ENCODE data around the gene KCTD11.

KCTD11 gene

DNA sequence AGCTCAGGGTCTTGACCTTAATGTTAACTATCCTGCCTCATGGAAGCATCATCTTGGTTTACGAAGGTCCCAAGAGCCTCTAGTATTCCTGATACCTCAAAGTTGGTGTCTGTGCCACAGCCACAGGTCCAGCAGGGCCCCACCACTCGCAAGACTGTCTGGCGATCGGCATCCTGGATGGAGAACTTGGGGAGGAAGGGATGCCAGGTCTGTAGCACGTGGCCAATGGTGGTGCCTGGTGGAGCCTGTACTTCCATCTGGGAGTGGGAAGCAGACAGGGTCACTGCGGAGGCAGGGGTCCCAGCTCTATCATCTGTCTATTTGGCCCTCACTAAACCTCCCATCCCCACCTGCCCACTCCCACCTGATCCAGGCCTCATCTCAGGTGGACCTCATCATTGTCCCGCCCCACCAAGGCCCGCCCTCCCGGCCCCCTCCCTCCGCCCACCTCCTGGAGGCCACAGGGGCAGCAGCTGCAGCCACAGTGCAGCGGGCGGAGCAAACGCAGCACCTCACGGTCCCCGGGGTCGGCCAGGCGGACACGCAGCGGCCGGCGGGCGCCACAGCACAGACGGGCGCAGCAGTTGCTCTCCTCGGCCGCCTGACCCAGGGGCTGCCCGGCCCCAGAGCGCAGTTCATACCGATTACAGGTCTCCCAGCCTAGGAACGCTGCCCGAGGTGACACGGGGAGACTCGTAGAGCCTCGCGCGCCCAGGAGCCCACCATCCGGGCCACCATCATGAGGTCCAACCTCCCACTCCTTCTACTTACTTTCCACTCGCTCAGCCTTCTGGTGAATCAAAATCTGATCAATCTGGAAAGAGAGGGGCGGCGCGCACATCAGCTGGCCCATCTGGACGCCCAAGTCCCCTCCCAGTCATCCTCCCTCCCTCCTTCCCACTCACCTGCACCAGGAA, 41.0 kb downstream of the KCTD11 start:
- H3K4me1 ChIP-seq (ENCODE audit: low read length) = peaks cover 7% of the 10 kb centered on the region; the same call in 1 of the 2 replicates
- H3K36me3 ChIP-seq (replicated peaks; ENCODE audit: low read depth, low read length) = no peaks in the 10 kb centered on the region
- no peaks in the 10 kb centered on the region for H4K20me1 ChIP-seq (ENCODE audit: insufficient read depth, low read length)
- H3K4me3 ChIP-seq (ENCODE audit: low read length) = peak overlapping the region; percentile 82
- TF ChIP-seq, protein P1, sequence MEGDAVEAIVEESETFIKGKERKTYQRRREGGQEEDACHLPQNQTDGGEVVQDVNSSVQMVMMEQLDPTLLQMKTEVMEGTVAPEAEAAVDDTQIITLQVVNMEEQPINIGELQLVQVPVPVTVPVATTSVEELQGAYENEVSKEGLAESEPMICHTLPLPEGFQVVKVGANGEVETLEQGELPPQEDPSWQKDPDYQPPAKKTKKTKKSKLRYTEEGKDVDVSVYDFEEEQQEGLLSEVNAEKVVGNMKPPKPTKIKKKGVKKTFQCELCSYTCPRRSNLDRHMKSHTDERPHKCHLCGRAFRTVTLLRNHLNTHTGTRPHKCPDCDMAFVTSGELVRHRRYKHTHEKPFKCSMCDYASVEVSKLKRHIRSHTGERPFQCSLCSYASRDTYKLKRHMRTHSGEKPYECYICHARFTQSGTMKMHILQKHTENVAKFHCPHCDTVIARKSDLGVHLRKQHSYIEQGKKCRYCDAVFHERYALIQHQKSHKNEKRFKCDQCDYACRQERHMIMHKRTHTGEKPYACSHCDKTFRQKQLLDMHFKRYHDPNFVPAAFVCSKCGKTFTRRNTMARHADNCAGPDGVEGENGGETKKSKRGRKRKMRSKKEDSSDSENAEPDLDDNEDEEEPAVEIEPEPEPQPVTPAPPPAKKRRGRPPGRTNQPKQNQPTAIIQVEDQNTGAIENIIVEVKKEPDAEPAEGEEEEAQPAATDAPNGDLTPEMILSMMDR (IDR thresholded peaks at IDR 0.05; ENCODE audit: low read depth, low read length) = no peak
- TF ChIP-seq EZH2phosphoT487 (IDR thresholded peaks at IDR 0.05; ENCODE audit: low read depth) = no peak
- H3K9me3 ChIP-seq (ENCODE audit: insufficient read depth, low read length) = no peaks in the 10 kb centered on the region
- no peaks in the 10 kb centered on the region for H3K79me2 ChIP-seq (ENCODE audit: low read length)
- no peak overlapping the region for H3K27ac ChIP-seq (ENCODE audit: low read length)
- peak overlapping the region; percentile 71 for H3K9ac ChIP-seq (ENCODE audit: low read length)
- H3K27me3 ChIP-seq (ENCODE audit: low read depth, low read length) = no peaks in the 10 kb centered on the region
- H2AFZ ChIP-seq (ENCODE audit: low read depth, low read length) = no peak overlapping the region
- peak overlapping the region; percentile 88 for H3K4me2 ChIP-seq (ENCODE audit: low read length)

DNA sequence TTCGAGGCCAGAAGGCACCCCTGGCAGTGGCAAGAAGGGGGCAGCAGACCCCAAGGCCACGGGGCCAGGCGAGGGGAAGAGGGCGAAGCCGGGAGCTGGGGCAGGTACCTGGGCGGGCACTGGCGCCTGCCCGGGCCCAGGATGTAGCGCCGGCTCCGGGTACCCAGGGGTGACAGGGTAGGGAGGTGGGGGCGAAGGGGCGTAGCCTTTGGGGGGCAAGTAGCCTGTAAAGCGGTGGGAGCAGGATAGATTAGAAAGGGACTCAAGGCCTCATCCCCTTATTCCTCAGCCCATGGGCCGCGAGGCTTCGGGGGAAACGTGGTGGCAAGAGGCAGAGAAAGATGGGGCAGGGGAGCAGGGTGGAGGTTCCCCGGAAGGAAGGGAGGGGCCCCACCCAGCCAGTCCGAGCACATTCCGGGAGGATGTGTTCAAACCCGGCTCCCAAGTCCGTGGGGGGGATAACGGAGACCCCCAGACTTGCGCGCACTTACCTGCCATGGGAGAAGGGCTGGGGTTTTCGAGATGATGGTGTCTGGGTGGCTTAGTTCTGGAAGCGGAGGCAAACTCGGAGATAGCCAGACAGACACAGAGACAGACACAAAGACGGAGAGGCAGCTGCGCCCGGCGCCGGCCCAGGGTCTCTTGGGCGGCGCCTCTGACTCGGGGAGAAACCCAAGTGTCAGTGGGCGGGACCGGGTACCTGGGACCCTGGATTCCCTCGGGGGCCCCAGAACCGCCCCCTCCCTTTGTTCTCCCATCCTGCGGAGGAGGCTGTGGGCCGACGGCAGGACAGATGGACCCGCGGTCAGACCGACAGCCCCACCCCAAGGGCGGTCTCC, 41.9 kb downstream of the KCTD11 start:
- Histone ChIP-seq H3K36me3 (replicated peaks; ENCODE audit: low read depth, low read length) (no peaks in the 10 kb centered on the region), H3K4me1 (ENCODE audit: low read length) (peaks cover 7% of the 10 kb centered on the region; the same call in 1 of the 2 replicates), H3K9me3 (ENCODE audit: insufficient read depth, low read length) (no peaks in the 10 kb centered on the region), H3K27me3 (ENCODE audit: low read depth, low read length) (no peaks in the 10 kb centered on the region), H3K79me2 (ENCODE audit: low read length) (no peaks in the 10 kb centered on the region), H3K9ac (ENCODE audit: low read length) (peak overlapping the region; percentile 71), H3K27ac (ENCODE audit: low read length) (no peak overlapping the region), H3K4me3 (ENCODE audit: low read length) (peak overlapping the region; percentile 82), H3K4me2 (ENCODE audit: low read length) (peak overlapping the region; percentile 88), H4K20me1 (ENCODE audit: insufficient read depth, low read length) (no peaks in the 10 kb centered on the region), H2AFZ (ENCODE audit: low read depth, low read length) (peak overlapping the region; percentile 71; the same call in 1 of the 2 replicates)
- no peak for TF ChIP-seq EZH2phosphoT487 (IDR thresholded peaks at IDR 0.05; ENCODE audit: low read depth)
- TF ChIP-seq, protein P1 (IDR thresholded peaks at IDR 0.05; ENCODE audit: low read depth, low read length) = peak; percentile 16; the same call in 1 of the 2 replicates

DNA sequence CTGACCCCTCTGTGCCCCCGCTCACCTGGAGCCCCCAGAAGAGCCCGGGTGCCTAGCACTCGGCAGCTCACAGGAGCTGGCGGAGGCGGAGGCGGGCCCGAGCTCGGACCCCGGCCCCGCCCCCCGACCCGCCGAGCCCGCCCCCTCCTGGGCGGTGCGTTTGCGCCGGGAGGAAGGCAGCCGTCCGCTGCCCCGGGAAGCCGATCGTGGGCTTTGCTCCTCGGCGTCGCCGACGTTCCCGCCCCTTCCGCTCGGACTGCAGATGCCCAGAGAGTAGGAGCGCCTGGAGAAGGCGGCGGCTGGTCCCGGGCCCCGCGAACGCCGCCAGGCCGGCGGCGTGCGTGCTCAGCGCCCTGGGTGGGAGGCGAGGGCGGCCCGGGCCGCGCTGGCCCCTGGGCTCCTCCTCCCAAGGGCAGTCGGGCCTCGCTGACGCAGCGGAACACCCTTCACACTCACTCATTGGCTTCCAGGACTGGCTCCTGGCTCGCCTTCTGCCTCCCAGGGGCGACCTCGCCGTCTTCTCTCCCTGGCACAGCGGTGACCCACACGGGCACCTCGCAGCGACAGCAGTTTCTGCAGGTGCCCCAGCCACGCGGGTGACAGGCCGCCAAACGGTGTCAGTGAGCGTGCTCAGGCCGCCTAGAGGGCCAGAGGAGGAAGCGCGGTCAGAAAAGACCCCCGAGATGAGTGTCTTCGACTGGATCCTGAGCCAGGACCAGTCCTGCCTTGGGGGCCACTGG, 42.7 kb downstream of the KCTD11 start, which contains the start of gene PLSCR3:
Gene PLSCR3, minus strand, starts transcription at position 74 of the 740 bp plus-strand sequence. CDS start 415 bp downstream, outside the sequence.
- H3K27me3 ChIP-seq (ENCODE audit: low read depth, low read length) = no peaks in the 10 kb centered on the region
- peaks cover 7% of the 10 kb centered on the region; the same call in 1 of the 2 replicates for H3K4me1 ChIP-seq (ENCODE audit: low read length)
- H3K79me2 ChIP-seq (ENCODE audit: low read length) = no peaks in the 10 kb centered on the region
- peak within 1 kb of the TSS; percentile 71; the same call in 1 of the 2 replicates for H2AFZ ChIP-seq (ENCODE audit: low read depth, low read length)
- H3K9me3 ChIP-seq (ENCODE audit: insufficient read depth, low read length) = no peaks in the 10 kb centered on the region
- peak within 1 kb of the TSS; percentile 71 for H3K9ac ChIP-seq (ENCODE audit: low read length)
- peak within 1 kb of the TSS; percentile 94 for H3K4me2 ChIP-seq (ENCODE audit: low read length)
- peak within 1 kb of the TSS; percentile 82 for H3K4me3 ChIP-seq (ENCODE audit: low read length)
- TF ChIP-seq EZH2phosphoT487 (IDR thresholded peaks at IDR 0.05; ENCODE audit: low read depth) = no peak
- TF ChIP-seq, protein P1 (IDR thresholded peaks at IDR 0.05; ENCODE audit: low read depth, low read length) = no peak
- no peaks in the 10 kb centered on the region for H4K20me1 ChIP-seq (ENCODE audit: insufficient read depth, low read length)
- H3K36me3 ChIP-seq (replicated peaks; ENCODE audit: low read depth, low read length) = no peaks in the 10 kb centered on the region
- 0 out of 2 replicates have a peak within 1 kb of the TSS, but pooled peaks have one; percentile 6 for H3K27ac ChIP-seq (ENCODE audit: low read length)
